HCT116 (cell line): ENCODE measurements around the gene FABP6.

Source experiments
- CEBPB ChIP-seq: IDR thresholded peaks from 2 replicates; pipeline ENCODE4 v1.6.1; 2012; ENCODE audit warnings: low read depth
- POLR2A ChIP-seq: IDR thresholded peaks from 2 replicates; pipeline ENCODE4 v1.7.0; 2011; ENCODE audit warnings: borderline replicate concordance; ENCODE audit not compliant: insufficient read depth, insufficient read length; ENCODE audit errors: extremely low read depth
- TF ChIP-seq, protein P1 (sequence below), 3 experiments: fragments of 200-600 bp in 1 of 3; sonication (generic) in 1 of 3; IDR thresholded peaks in 2 of 3; conservative IDR thresholded peaks in 1 of 3; 2 replicates each; pipeline ENCODE4 v1.5.1; 2012 to 2017; ENCODE audit warnings: low read depth in 2 of 3, low read length in 2 of 3, antibody characterized with exemption in 1 of 3, borderline replicate concordance in 1 of 3, control low read depth in 1 of 3, mild to moderate bottlenecking in 1 of 3, mixed read lengths in 1 of 3, mixed run types in 1 of 3, moderate library complexity in 1 of 3; ENCODE audit not compliant: insufficient read depth in 1 of 3

DNA sequence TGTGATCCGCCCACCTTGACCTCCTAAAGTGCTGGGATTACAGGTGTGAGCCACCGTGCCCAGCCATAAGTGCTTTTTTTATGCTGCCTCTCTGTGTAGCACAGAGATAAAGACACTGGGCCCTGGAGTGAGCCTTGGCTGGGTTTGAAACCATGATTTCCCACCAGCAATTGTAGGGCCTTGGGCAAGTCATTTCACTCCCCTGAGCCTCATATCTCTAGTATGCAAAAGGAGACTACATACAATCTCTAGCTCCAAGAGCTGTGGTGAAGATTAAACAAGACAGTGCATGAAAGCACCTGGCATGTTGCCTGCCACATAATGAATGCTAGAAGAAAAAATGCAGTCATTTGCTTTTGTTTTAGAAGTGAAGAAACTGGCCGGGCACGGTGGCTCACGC lies 3.9 kb downstream of the FABP6 start:
- TF ChIP-seq POLR2A (no peak), CEBPB (no peak)
- TF ChIP-seq, protein P1, sequence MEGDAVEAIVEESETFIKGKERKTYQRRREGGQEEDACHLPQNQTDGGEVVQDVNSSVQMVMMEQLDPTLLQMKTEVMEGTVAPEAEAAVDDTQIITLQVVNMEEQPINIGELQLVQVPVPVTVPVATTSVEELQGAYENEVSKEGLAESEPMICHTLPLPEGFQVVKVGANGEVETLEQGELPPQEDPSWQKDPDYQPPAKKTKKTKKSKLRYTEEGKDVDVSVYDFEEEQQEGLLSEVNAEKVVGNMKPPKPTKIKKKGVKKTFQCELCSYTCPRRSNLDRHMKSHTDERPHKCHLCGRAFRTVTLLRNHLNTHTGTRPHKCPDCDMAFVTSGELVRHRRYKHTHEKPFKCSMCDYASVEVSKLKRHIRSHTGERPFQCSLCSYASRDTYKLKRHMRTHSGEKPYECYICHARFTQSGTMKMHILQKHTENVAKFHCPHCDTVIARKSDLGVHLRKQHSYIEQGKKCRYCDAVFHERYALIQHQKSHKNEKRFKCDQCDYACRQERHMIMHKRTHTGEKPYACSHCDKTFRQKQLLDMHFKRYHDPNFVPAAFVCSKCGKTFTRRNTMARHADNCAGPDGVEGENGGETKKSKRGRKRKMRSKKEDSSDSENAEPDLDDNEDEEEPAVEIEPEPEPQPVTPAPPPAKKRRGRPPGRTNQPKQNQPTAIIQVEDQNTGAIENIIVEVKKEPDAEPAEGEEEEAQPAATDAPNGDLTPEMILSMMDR (IDR thresholded peaks at IDR 0.05 in 2 of 3, conservative IDR thresholded peaks at IDR 0.05 in 1 of 3; ENCODE audit: borderline replicate concordance in 1 of 3, insufficient read depth in 1 of 3, low read depth in 2 of 3, low read length in 2 of 3) = no peak
